ENCODE data around the gene DDOST.
A peak's percentile ranks its signal among the peaks of the same experiment; 100 is the strongest.

The DDOST gene

GRCh38 chr1:20663969-20664715 is 3.0 kb upstream of the DDOST start:
- intact Hi-C loops (cut with DNase I): no loop called here
- DNase-seq: peak in 3 of 10 donors; percentile 46 to 52 (median 50)

GRCh38 chr1:20663365-20663764 is 2.2 kb upstream of the DDOST start:
- peak in 3 of 10 donors; percentile 25 to 51 (median 34) for DNase-seq
- intact Hi-C loops (cut with DNase I): no loop called here

GRCh38 chr1:20662110-20662475 is 924 bp upstream of the DDOST start:
- intact Hi-C loops (cut with DNase I): no loop called here
- peak in 1 of 10 donors; percentile 29 for DNase-seq

- DNase-seq: no peak
- intact Hi-C loops (cut with DNase I): no loop called here
These were observed 342 bp downstream of the DDOST start for GRCh38 chr1:20660847-20661206.

GRCh38 chr1:20660363-20660762 is 806 bp downstream of the DDOST start:
- DNase-seq: peak in 1 of 10 donors; percentile 12
- intact Hi-C loops (cut with DNase I): no loop called here

GRCh38 chr1:20658166-20658915 is 2.8 kb downstream of the DDOST start:
- peak in 3 of 10 donors; percentile 63 to 69 (median 65) for DNase-seq
- intact Hi-C loops (cut with DNase I): no loop called here

- DNase-seq: peak in 2 of 10 donors; percentile 41 to 56
- intact Hi-C loops (cut with DNase I): no loop called here
These were observed 4.1 kb downstream of the DDOST start for GRCh38 chr1:20657024-20657423.

- peak; percentile 34 to 93 (median 64) for DNase-seq
- intact Hi-C loops (cut with DNase I): no loop called here
These were observed 7.0 kb downstream of the DDOST start for GRCh38 chr1:20654104-20654690.

DNA sequence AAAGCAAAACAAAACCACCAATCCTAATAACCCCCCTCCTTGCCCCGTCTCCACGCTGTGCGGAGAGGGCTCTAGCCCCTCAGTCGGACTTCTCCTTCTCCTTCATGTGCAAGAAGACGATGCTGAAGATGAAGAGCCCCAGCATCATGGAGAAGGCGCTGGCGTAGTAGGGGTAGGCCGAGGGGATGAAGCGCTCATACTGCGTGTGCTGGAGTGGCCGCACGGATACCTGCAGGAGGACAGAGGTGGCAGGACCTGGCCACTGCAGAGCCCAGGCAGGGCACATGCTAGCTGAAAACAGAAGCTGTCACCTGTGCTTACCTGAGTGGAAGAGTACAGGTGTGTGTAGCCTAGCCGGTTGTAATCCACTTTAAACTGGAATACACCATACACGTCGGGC is 8.9 kb downstream of the DDOST start:
- peak in 2 of 10 donors; percentile 40 to 49 for DNase-seq
- intact Hi-C loops (cut with DNase I): no loop called here

DNA sequence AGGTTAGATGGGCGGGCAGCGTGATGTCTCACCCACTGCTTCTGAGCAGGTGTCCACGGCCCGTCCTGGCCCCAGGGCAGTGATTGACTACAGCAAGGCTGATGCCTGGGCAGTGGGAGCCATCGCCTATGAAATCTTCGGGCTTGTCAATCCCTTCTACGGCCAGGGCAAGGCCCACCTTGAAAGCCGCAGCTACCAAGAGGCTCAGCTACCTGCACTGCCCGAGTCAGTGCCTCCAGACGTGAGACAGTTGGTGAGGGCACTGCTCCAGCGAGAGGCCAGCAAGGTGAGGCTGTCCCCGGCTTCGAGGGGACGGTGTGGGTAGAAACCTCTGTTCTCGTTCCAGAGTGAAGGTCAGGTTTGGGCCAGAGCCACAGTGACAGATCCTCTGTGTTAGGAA is 12.2 kb downstream of the DDOST start:
- intact Hi-C loops (cut with DNase I): no loop called here
- peak in 2 of 10 donors; percentile 69 to 73 for DNase-seq

GRCh38 chr1:20648438-20648837 is 12.7 kb downstream of the DDOST start:
- intact Hi-C loops (cut with DNase I): no loop called here
- DNase-seq: peak in 2 of 10 donors; percentile 25 to 37

DNA sequence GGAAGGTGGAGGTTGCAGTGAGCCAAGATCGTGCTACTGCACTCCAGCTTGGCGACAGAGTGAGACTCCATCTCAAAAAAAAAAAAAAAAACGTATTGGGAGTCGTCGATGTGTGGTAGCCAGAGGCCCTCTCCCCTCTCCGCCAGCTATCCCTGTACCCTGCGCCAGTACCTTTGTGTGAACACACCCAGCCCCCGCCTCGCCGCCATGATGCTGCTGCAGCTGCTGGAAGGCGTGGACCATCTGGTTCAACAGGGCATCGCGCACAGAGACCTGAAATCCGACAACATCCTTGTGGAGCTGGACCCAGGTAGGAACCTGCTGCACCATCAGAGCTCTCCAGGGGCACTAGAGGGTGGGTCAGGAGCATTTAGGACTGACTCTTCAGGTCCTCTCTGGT is 15.8 kb downstream of the DDOST start:
- intact Hi-C loops (cut with DNase I): no loop called here
- DNase-seq: peak in 2 of 10 donors; percentile 73 to 82

- peak in 2 of 10 donors; percentile 35 to 78 for DNase-seq
- intact Hi-C loops (cut with DNase I): no loop called here
These were observed 16.8 kb downstream of the DDOST start for GRCh38 chr1:20644416-20644815.

GRCh38 chr1:20643080-20643479 is 18.1 kb downstream of the DDOST start:
- intact Hi-C loops (cut with DNase I): no loop called here
- peak in 1 of 10 donors; percentile 52 for DNase-seq

- peak in 1 of 10 donors; percentile 44 for DNase-seq
- intact Hi-C loops (cut with DNase I): no loop called here
These were observed 19.2 kb downstream of the DDOST start for GRCh38 chr1:20641975-20642374.

- intact Hi-C loops (cut with DNase I): no loop called here
- peak in 5 of 10 donors; percentile 37 to 87 (median 54) for DNase-seq
These were observed 21.0 kb downstream of the DDOST start for GRCh38 chr1:20640183-20640597.

DNA sequence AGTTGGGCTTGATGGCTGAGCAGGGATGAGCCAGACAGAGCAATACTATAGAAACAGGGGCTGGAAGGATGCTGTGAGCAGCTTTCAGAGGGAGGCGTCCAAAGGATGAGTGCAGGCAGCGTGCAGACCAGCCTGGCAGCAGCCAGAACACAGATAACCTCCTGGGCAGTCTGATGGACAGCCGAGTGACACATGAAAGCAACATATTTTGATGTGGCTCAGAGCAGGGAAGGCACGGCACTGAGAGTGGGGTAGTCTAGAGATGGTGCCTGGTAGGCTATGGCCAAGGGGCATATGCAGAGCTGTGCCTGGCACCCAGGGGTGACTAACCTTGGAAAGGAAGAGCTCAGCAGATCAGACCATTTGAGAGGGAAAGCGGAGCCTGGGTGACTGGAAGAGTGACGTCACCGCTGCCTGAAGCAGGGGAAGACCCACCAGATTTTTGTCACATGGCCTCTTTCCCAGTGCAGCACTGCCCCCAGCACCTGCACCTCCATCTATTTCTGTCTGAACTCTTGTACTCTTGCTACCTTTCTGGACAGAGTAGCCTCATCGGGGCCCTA is 24.3 kb downstream of the DDOST start:
- peak in 1 of 10 donors; percentile 83 for DNase-seq
- intact Hi-C loops (cut with DNase I): no loop called here

DNA sequence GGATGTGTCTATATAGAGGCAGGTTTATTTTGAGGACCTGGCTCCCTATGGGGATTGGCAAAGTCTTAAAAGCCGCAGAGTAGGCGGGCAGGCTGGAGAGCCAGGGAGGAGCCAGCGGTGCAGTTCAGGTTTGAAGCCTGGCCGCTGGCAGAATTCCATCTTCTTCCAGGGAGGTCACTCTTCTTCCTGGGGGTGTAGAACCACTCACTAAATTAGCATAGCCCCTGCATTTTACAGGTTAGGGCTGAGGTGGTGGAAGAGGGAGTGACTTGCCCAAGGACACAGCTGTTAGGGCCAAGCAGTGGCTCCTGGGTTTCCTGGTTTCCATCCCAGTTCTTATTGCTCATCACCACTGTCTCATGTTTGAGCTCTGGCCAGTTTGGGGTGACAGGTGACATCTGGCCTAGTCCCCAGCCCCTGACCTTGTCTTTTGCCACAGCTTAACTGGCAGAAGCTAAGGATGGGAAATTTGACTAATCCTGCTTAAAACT is 26.5 kb downstream of the DDOST start:
- intact Hi-C loops (cut with DNase I): loop anchor here (5.0 kb wide), 1 partner anchor 112 kb away; no protein-coding TSS in a partner anchor
- peak in 3 of 10 donors; percentile 15 to 87 (median 79) for DNase-seq

DNA sequence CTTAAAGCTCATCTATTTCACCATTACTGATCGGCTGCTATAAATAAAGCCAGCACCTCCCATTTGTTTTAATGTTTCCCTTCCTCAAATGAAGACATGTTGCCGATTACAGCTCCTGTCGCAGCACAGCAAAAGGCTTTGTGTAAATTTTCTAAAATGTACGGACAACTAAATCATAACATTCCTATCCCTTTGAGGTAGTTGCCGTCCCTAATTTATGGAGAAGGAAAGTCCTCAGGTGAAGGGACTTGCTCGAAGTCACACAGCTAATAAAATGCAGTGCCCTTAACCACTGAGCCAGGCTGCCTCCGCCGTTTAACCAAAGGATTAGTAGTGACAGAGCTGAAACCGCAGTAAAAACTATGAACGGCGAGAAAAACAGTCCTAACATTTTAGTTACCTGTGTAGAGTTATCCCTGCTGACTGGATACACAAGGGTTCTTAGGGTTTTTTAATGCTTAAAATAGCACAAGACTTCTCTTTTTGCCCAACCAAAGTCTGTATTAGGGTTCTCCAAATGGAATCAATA is 27.0 kb downstream of the DDOST start:
- intact Hi-C loops (cut with DNase I): loop anchor here (5.0 kb wide), 1 partner anchor 112 kb away; no protein-coding TSS in a partner anchor
- DNase-seq: peak in 1 of 10 donors; percentile 16
